Thyroid gland (tissue), 4 donors: ENCODE data around the gene ACADVL.

Experiments used
- CTCF ChIP-seq, 6 experiments: fragments of 200-600 bp in 3 of 6; fragments of 450-650 bp in 3 of 6; sonication (generic) in 3 of 6; IDR thresholded peaks; one replicate each; pipeline ENCODE4 v1.5.1; 2016 to 2019; ENCODE audit warnings: antibody characterized with exemption in 6 of 6, mild to moderate bottlenecking in 2 of 6, inconsistent platforms in 1 of 6, moderate library complexity in 1 of 6
- POLR2A ChIP-seq, 2 donors: fragments of 450-650 bp; IDR thresholded peaks; one replicate each; pipeline ENCODE4 v1.6.1; 2017; ENCODE audit warnings: antibody characterized with exemption in 2 of 2, mild to moderate bottlenecking in 2 of 2, moderate library complexity in 1 of 2

DNA sequence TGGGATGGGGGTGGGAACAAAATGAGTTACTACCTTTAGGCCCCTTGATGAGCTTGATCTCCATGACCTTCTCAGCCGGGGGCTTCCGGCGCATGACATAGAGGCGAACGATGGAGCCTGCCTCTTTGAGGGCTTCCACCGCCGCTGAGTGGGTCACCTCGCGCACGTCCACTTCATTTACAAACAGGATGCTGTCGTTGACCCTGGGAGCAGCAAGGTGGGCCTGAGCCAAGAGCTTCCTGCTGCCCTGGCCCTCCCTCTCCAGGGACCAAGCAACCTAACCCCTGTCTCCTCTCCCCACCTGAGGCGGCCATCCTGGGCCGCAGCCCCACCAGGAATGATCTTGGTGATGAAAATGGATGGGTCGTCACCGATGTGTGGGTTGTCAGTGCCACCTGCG lies 16.3 kb upstream of the ACADVL start:
- no peak for TF ChIP-seq CTCF (IDR thresholded peaks at IDR 0.05)
- no peak for TF ChIP-seq POLR2A (IDR thresholded peaks at IDR 0.05)
